Measurements from ENCODE around the gene IFT88. TPM values are rescaled to one million over a fixed set of nuclear protein-coding genes. Genes with fewer than 3 reads are reported as not detected.
A peak's percentile ranks its signal among the peaks of the same experiment; 100 is the strongest.

Gene IFT88
- total RNA-seq, 1 experiment from 2014 or later = 8.7 TPM

DNA sequence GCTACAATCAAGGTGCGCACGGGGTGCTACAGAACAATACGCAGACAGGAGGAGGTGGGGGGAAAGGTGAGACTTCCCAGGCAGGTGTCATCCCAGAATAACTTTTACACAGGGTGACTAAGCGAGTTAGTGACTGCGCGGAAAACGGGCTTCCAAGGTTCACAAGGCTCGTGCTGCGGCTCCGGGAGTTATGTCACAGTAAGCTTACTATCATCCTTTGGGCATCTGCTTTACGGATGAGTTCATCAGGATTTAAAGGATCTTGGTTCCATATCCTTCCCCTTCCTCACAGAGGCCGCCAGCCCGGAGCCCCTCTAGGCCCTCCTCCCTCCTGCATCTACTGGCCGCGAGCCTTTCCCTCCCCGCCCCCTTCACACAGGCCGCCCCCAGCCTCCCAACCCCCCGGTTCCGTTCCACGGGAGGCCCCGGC is 474 bp upstream of the IFT88 start:
- DNase-seq (ENCODE audit: low spot score) = peak; percentile 31

DNA sequence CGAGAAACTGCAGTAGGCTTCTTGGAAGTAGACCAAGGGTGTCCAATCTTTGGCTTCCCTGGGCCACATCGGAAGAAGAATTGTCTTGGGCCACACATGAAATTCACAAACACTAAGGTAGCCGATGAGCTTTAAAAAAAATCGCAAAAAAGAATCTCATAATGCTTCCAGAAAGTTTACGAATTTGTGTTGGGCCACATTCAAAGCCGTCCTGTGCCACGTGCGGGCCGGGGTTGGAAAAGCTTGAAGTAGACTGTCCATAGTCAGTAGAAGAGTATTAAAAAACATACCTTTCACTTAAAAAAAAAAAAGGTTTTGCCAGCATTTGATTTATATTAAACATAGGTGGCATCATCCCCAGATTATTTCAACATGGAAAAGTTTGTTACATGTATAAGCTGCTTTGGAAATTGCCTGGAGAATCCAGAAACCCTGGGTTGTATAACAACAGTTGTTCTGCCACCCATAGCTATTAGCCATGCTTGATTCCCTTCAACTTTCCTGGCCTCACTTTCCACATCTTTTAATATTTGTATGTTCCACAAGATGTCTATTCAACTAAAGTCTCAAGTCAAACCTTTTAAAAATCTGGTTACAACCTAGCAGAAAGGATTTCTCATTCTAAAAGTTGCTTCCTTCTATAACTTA is 1.0 kb downstream of the IFT88 start:
- DNase-seq (ENCODE audit: low spot score) = no peak

DNA sequence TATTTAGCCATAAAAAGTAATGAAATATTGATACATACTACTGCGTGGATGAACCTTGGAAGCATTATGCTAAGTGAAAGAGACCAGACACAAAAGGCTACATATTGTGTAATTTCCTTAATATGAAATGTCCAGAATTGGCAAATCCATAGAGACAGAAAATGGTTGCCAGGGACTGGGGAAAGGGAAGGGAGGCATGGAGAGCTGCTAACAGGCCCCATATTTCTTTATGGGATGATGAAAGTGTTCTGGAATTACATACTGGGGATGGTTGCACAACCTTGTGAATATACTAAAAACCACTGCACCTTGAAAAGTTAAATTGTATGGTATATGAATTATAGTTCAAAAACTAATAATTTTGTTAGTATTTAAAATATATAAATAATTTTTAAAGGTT is 3.6 kb downstream of the IFT88 start:
- DNase-seq (ENCODE audit: low spot score) = no peak

DNA sequence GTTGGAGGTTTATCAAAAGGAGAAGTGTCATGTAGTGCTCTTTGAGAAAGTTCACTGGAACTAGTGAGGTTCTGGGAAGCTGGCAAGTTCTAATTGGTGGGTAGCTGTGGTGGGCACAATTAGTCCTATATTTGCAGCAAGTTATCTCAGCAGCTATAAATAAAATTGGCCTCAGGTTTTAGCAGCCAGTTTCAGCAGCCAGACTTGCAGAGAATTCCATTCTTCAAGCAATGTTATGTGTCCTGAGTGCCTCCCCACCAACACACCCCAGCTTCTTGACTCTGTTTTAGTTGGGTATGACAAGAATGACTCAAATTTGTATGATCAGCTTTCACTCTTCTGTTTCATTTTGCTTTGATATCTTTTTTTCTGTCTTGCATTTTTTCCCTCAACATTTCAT is 4.7 kb downstream of the IFT88 start:
- DNase-seq (ENCODE audit: low spot score) = no peak

DNA sequence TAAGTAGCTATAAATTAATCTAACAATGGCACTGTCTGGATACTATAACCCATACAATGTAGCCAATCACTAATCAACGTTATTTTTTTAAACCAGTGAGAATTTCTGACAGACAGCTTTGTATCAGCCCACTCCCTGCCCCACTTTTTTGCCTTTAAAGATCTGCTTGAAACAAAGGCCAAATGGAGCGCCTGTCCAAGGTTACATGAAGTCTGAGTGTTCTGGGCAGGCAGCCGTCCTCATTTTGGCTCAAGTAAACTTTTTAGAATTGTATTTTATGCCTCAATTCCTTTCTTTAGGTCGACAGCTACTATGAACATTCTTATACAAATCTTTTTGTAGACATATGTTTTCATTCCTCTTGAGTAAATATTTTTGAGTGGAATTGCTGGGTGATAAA is 6.2 kb downstream of the IFT88 start:
- DNase-seq (ENCODE audit: low spot score) = no peak

DNA sequence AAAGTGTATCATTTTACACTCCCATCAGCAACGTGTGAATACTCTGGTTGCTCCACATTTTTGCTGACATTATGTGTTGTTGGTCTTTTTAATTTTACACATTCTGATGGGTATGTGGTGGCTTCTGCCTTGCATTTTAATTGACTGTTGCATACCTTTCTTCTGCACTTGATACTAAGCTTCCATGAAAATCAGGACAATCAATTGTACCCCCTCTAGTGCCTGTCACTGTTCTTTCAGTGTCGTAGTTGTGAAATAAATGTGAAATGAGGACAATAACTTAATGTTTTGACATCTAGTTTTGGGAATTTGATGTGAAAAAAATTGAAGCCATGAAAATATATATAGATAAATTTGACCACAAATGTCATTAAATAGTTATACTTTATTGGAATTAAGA is 6.7 kb downstream of the IFT88 start:
- DNase-seq (ENCODE audit: low spot score) = no peak

DNA sequence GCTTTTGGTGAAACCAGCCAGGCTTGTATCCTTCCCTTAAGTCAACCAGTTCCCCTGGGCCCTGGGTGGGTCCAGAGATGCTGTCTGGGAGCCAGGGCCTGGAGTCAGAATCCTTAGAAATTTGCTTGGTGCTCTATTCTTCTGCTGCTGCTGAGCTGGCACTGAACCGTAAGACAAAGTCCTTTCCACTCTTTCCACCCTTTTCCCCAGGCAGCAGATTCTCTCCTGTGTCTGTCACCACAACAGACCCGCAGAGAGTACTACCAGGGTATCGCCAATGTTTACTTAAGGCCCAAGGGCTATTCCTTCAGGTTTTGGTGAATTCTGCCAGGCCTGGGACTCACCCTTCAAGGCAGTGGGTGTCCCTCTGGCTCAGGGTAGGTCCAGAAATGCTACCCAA is 12.2 kb downstream of the IFT88 start:
- no peak for DNase-seq (ENCODE audit: low spot score)

DNA sequence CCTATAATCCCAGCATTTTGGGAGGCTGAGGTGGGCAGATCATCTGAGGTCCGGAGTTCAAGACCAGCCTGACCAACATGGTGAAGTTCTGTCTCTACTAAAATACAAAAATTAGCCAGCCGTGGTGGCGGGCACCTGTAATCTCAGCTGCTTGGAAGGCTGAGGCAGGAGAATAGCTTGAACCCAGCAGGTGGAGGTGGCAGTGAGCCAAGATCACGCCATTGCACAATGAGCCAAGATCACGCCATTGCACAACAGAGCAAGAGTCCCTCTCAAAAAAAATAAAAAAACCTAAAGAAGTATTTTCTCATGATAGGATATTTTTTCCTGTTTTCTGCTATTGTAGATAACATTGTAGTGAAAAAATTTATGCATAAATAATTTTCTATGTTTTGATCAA is 13.3 kb downstream of the IFT88 start:
- no peak for DNase-seq (ENCODE audit: low spot score)

DNA sequence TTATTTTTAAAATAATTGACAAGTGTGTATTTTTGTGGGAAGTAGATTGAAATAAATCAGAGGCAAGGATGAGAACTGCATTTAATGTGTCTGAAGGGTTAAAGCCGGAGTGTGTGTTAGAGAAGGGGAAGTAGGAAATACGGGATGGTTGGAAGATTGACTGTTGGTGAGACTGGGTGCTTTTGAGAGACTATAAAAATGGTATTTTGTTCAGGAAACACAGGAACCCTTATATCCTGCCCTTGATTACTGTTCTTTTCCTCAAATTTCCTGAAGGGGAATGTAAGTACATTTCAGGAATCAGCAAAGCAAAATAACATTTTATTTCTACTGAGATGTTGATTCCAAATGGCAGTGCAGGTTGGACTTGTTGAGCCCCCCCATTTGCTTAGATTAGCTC is 15.1 kb downstream of the IFT88 start:
- DNase-seq (ENCODE audit: low spot score) = no peak

DNA sequence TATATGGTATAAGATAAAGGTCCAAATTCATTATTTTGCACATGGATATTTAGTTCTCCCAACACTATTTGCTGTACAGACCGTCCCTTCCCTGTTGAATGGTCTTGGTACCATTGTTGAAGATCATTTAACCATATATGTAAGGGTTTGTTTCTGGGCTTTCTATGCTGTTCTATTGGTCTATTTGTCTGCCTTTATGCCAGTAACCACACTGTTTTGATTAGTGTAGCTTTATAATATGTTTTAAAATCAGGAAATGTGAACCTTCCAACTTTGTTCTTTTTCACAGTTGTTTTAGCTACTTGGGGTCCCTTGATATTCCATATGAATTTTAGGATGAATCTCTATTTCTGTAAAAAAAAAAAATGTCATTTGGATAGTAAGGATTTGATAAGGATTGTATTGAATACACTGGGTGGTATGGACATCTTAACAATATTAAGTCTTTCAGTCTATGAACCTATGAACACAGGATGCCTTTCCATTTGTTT is 16.9 kb downstream of the IFT88 start:
- DNase-seq (ENCODE audit: low spot score) = no peak

DNA sequence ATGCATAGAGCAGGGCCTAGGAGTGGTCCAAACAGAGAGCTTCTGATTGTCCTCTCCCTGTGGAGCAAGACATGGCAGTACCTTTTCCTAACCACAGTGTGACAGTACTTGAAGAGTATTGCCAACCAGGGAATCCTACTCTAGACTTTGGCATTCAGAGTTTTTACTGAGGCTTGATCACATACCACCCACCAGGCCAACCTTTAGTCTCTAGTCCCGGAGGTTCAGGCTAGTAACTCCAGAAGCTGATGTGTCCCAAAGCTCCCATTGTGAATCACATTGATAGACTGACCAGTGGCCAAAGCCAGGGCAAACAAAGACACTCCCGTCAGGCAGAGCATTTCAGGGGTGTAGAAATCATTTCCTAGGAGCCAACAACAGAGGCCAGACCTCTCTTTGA is 18.4 kb downstream of the IFT88 start:
- no peak for DNase-seq (ENCODE audit: low spot score)

DNA sequence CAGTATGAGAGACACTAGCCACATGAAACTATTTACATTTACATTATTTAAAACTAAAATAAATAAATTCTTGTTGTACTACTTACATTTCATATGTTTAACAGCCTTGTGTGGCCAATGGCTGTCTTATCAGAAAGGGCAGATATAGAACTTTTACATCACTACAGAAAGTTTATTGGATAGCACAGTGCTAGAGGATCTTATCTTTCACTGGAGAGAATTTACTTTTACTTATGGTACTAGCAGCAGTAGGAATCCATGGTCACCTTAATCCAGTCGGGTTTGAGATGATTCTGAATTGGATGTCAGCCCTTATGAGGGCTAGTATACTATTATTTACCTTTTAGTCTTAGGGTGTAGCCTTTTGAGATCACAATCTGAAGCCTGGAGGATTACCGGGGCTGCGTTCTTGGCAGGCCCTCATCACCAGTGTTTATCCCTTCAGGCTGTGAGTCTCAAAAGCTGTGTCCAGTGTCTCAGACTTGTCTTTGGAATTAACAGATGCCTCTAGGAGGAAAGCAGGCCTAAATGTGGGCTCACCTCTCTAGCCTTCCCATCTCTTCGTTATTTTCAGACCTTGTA is 21.7 kb downstream of the IFT88 start:
- DNase-seq (ENCODE audit: low spot score) = no peak

DNA sequence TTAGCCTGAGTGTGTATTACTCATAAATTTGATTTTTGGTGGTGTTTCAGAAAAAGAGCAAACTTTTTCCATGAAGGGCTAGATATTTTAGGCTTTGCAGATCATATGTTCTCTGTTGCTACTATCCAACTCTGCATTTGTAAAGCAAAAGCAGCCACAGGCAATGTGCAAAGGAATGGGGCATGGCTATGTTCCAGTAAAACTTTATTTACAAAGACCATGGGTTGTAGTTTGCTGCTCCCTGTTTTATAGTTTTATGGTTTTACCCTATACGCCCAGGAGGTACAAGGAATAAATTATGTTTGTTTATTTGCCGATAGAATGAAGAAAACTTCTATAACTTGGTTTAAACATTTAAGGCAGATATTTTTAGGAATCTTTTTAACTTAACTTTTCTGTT is 23.6 kb downstream of the IFT88 start:
- DNase-seq (ENCODE audit: low spot score) = no peak

DNA sequence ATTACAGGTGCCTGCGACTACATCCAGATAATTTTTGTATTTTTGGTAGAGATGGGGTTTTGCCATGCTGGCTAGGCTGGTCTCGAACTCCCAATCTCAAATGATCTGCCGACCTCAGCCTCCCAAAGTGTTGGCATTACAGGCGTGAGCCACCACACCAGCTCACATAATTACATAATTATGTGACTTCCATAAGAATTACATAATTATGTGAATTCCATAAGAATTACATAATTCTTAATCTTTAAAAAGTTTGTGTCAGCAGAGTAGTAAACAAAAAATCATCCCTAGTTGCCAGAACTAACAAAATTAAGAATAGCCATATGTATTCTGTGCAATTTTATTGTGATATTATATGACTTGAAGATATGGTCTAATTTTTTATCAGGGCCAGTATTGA is 25.6 kb downstream of the IFT88 start:
- no peak for DNase-seq (ENCODE audit: low spot score)

DNA sequence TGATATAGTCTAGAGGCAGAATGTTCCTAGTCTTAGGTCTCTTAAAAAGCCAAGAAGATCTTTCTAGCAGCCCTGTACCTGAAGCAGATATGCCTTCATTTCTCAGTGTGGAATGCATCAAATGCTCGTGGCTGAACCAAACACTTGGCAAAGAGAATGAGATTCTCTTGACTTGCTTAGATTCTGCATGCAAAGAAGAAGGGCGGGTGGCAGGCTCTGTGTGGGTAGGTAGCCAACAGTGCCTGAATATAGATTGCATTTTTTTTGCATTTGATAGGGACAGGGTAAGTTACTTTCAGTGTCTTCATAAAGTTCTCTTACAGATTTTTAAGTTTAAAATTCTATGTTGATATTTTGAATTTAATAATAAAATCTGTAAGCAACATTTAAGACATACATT is 27.3 kb downstream of the IFT88 start:
- DNase-seq (ENCODE audit: low spot score) = no peak

DNA sequence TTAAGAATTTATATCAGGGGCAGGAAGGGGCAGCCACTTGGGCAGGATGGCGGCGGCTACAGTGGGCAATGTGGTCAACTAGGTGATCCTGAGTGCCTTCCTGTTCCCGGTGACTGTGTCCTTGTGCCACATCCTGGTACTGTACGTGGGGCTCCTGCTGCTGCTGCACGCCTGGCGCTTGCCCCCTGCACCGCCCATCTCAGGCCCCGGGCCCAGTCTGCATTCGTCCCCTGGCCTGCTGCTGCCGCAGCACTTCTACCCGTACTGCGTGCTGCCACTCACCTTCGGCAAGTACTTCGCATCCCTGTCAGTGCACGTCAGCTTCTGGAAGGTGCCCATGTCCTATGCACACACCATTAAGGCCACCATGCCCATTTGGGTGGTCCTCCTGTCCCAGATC is 40.1 kb downstream of the IFT88 start:
- DNase-seq (ENCODE audit: low spot score) = no peak

DNA sequence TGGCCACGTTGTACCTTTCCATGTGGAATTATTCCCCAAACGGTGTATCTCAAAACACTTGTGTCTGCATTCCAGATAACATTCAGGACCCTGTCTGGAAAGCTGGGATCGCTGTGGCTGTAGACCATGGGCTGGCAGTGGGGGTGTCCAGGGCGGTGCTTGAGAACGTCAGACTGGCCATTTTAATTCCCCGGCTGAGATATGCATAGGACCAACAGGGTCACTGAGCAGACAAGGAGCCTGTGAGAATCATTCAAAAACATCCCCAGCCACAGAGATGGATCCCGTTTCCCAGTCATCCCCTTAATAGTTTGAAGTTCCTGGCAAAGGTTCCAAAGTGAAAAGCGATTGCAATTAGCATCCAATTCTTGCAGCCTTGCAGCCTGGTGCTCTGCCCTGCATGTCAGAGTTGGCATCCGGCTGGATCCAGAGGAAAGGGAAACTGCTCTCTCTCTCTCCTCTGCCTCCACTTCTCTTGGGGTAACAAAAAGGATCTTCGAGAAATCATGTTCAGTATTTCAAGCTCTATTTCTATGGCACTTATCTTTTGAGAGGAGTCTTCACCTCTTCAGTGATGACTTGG is 41.6 kb downstream of the IFT88 start:
- no peak for DNase-seq (ENCODE audit: low spot score)

DNA sequence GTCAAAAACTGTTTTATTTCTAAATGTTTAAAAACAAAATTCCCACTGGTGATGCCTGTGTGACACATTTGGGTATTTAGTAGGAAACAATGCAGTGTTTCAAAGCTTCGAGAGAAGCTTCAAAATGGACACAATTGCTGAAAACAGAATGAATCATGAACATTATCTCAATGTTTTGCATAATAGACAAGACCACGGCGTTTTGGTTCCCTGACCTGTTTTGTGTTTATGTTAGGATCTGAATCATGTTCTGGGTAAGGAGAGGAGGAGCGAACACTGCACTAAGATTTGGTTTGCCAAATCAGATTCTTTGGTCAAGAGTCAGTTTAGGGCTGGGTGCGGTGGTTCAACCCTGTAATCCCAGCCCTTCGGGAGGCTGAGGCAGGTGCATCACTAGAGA is 42.2 kb downstream of the IFT88 start:
- peak; percentile 30 for DNase-seq (ENCODE audit: low spot score)

DNA sequence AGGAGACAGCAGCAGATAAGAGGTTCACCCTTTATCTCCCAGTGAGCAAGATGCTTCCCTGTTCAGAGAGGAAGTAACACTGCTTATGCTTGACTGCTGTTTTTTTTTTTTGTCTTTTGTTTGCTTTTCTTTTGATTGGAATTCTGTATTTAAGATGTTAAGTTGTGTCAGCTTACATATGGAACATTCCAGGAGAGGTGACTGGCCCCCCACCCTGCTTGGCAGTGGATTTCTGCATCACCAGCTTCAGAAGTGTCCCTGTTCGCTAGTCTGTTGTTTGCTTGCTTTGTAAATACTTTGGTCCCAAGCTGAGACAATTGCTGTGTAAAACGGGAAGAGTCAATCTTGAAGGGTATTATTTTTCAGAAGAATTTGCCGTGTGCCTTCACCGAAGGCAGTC is 43.0 kb downstream of the IFT88 start:
- DNase-seq (ENCODE audit: low spot score) = no peak

DNA sequence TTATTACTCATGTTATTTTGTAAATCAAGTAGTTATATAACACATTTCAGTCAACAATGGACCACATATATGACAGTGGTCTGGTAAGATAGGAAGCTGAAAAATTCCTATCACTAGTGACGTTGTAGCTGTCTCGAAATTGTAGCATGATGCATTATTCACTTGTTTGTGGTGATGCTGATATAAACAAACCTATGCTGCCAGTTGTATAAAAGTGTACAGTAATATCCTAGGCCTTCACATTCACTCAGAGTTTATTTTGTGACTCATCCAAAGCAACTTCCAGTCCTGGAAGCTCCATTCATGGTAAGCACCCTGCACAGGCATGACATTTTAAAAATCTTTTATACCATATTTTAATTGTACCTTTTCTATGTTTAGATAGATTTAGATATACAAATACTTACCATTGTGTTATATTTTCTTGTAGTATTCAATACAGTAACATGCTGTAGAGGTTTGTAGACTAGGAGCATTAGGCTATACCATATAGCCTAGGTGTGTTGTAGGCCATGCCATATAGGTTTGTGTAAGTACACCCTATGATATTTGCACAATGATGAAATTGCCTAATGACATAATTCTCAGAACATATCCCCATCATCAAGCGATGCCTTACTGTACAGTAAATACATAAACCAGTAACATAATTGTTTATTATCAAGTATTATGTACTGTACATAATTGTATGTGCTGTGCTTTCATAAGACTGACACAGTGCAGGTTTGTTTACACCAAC is 49.3 kb downstream of the IFT88 start:
- peak; percentile 76 for DNase-seq (ENCODE audit: low spot score)

DNA sequence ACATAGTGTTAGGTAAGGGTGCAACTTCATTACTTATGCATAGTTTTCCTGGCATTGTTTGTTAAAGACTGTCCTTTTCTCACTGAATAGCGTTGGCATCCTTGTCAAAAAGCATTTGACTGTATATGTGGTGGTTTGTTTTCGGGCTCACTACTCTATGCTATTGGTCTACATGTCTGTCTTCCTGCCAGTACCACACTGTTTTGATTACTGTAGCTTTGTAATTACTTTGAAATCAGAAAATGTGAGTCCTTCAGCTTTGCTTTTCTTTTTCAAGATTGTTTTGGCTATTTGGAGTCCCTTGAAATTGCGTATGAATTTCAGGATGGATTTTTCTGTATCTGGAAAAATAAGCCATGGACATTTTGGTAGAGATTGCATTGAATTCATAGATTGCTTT is 56.0 kb downstream of the IFT88 start:
- no peak for DNase-seq (ENCODE audit: low spot score)

DNA sequence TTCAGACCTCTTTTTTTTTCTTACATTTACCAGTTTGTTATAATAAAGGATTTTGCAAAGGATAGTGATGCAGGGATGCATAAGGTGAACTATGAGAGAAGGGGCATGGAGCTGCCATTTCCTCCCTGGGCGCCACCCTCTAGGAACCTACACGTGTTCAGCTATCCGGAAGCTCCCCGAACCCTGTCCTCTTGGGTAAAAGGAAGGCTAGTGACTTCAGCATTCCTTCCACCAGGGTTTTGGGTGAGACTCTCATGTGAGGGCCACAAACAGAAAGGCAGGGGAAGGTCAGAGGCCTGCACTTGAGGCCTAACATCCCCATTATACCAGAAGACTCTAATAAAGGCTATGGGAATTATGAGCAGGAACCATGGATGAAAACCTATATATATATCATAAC is 57.3 kb downstream of the IFT88 start:
- DNase-seq (ENCODE audit: low spot score) = no peak

DNA sequence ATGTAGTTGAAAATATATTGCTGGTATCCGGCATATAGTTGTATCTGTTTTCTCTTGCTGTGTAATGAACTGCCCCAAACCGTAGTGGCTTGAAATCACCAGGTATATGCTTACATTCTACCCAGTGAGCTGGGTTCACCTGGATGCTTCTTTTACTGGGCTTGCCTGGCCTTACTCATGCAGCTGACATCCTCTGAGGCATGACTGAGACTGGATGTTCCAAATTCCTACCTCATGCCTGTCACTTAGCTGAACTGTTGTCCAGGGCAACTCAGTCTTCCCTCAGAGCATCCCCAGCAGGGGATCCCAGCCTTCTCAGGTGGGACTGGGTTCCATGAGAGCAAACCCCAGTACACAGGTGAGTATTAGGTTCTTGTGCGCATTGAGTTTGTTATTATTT is 66.8 kb downstream of the IFT88 start:
- no peak for DNase-seq (ENCODE audit: low spot score)
